Uterus (tissue), 2 donors: ENCODE data around the gene UBXN2A.

ENCODE experiments used
- POLR2A ChIP-seq, 2 donors: fragments of 450-650 bp; IDR thresholded peaks; one replicate each; pipeline ENCODE4 v1.6.1; 2016; ENCODE audit warnings: antibody characterized with exemption in 2 of 2, mild to moderate bottlenecking in 1 of 2, moderate library complexity in 1 of 2
- TF ChIP-seq, protein P1 (sequence below), 4 experiments: fragments of 200-600 bp in 2 of 4; fragments of 450-650 bp in 2 of 4; sonication (generic) in 2 of 4; IDR thresholded peaks; one replicate each; pipeline ENCODE4 v1.5.1; 2016 to 2019; ENCODE audit warnings: antibody characterized with exemption in 4 of 4, mild to moderate bottlenecking in 2 of 4, moderate library complexity in 1 of 4

GRCh38 chr2:24015562-24016375 lies 75.5 kb downstream of the UBXN2A start:
- TF ChIP-seq POLR2A (IDR thresholded peaks at IDR 0.05): no peak
- TF ChIP-seq, protein P1, sequence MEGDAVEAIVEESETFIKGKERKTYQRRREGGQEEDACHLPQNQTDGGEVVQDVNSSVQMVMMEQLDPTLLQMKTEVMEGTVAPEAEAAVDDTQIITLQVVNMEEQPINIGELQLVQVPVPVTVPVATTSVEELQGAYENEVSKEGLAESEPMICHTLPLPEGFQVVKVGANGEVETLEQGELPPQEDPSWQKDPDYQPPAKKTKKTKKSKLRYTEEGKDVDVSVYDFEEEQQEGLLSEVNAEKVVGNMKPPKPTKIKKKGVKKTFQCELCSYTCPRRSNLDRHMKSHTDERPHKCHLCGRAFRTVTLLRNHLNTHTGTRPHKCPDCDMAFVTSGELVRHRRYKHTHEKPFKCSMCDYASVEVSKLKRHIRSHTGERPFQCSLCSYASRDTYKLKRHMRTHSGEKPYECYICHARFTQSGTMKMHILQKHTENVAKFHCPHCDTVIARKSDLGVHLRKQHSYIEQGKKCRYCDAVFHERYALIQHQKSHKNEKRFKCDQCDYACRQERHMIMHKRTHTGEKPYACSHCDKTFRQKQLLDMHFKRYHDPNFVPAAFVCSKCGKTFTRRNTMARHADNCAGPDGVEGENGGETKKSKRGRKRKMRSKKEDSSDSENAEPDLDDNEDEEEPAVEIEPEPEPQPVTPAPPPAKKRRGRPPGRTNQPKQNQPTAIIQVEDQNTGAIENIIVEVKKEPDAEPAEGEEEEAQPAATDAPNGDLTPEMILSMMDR (IDR thresholded peaks at IDR 0.05): no peak
